Measurements from ENCODE around the gene PARN. TPM values are rescaled to one million over a fixed set of nuclear protein-coding genes. Genes with fewer than 3 reads are reported as not detected.

PARN gene
- total RNA-seq, 1 experiment from 2014 or later = 42.5 TPM

- Histone ChIP-seq H3K27me3 (ENCODE audit: insufficient read depth, low read length) (no peaks in the 10 kb centered on the region), H2AFZ (ENCODE audit: low read depth, low read length, poor library complexity, severe bottlenecking) (no peak overlapping the region), H3K9ac (ENCODE audit: low read length) (no peak overlapping the region), H3K79me2 (ENCODE audit: insufficient read depth, low read length) (no peaks in the 10 kb centered on the region), H3K9me2 (ENCODE audit: insufficient read depth) (no peaks in the 10 kb centered on the region), H3K4me3 (replicated peaks in 1 of 2; ENCODE audit: low read depth in 1 of 2, low read length in 2 of 2) (no peak overlapping the region), H3K4me2 (ENCODE audit: low read length) (no peak overlapping the region), H3K27ac (ENCODE audit: low read depth, low read length) (no peak overlapping the region), H3K4me1 (ENCODE audit: control insufficient read depth in 1 of 2, insufficient read depth in 2 of 2, low read length in 2 of 2) (peaks cover 0 to 4% of the 10 kb centered on the region in 2 experiments; a peak in 1 of 4 replicates), H3K36me3 (ENCODE audit: control insufficient read depth in 1 of 2, insufficient read depth in 2 of 2, low read length in 2 of 2) (no peaks in the 10 kb centered on the region), H4K20me1 (ENCODE audit: insufficient read depth) (no peaks in the 10 kb centered on the region), H3K9me3 (ENCODE audit: control insufficient read depth in 1 of 2, insufficient read depth in 1 of 2, low read depth in 1 of 2, low read length in 2 of 2) (no peaks in the 10 kb centered on the region)
- DNase-seq (ENCODE audit: low read depth, low spot score) (no peak), ATAC-seq (no peak)
- POLR2A ChIA-PET = no interaction called here
- BruUV-seq (replicated peaks) = no TSS peak
- TF ChIP-seq POLR2AphosphoS5 (IDR thresholded peaks at IDR 0.05; ENCODE audit: low read depth, low read length) (no peak), YY1 (IDR thresholded peaks at IDR 0.05; ENCODE audit: extremely low read depth, insufficient replicate concordance, low read depth, low read length) (no peak), EGR1 (IDR thresholded peaks at IDR 0.05; ENCODE audit: low read depth) (no peak), SIN3A (IDR thresholded peaks at IDR 0.05; ENCODE audit: low read depth) (no peak), RAD21 (IDR thresholded peaks at IDR 0.05; ENCODE audit: low read depth) (no peak), FOSL1 (IDR thresholded peaks at IDR 0.05; ENCODE audit: low read depth) (no peak), POLR2A (IDR thresholded peaks at IDR 0.05; ENCODE audit: borderline replicate concordance, extremely low read depth, insufficient read depth, insufficient read length) (no peak), SRF (IDR thresholded peaks at IDR 0.05; ENCODE audit: low read depth) (no peak), TCF7L2 (IDR thresholded peaks at IDR 0.05; ENCODE audit: borderline replicate concordance, extremely low read depth, insufficient read depth, insufficient read length) (no peak), ELF1 (IDR thresholded peaks at IDR 0.05; ENCODE audit: borderline replicate concordance, low read depth) (no peak), CTCF (IDR thresholded peaks at IDR 0.05 in 2 of 3, conservative IDR thresholded peaks at IDR 0.05 in 1 of 3; ENCODE audit: borderline replicate concordance in 1 of 3, insufficient read depth in 1 of 3, low read depth in 2 of 3, low read length in 2 of 3) (no peak), ZNF274 (IDR thresholded peaks at IDR 0.05; ENCODE audit: low read depth, low read length) (no peak), SP1 (IDR thresholded peaks at IDR 0.05; ENCODE audit: low read depth) (no peak), EZH2phosphoT487 (IDR thresholded peaks at IDR 0.05; ENCODE audit: borderline replicate concordance) (no peak), CBX3 (IDR thresholded peaks at IDR 0.05; ENCODE audit: low read depth) (no peak), MAX (IDR thresholded peaks at IDR 0.05) (no peak)
- intact Hi-C loops (cut with micrococcal nuclease) = no loop called here
- CTCF ChIA-PET = no interaction called here
- RAD21 ChIA-PET (ENCODE audit: low non-redundant PET in 1 of 2, low total read pairs in 2 of 2, uncharacterized antibody in 2 of 2, unreplicated experiment in 2 of 2) = no interaction called here
Observed at GRCh38 chr16:14446796-14447195, 183.3 kb downstream of the PARN start.
